HepG2 (cell line): ENCODE measurements around the gene RPL3. TPM values are rescaled to one million over a fixed set of nuclear protein-coding genes. Genes with fewer than 3 reads are reported as not detected.

Experiments used
- FOXJ3 ChIP-seq: sonication (generic); formaldehyde crosslinking; IDR thresholded peaks from 2 replicates; pipeline ENCODE4 v1.4.0; 2020; ENCODE audit warnings: missing genetic modification reagents, mild to moderate bottlenecking, borderline replicate concordance
- KDM1A ChIP-seq: IDR thresholded peaks from 2 replicates; pipeline ENCODE4 v1.6.1; 2016; ENCODE audit warnings: missing compliant biosample characterization
- RBM39 ChIP-seq: fragments of 200-400 bp; formaldehyde crosslinking; IDR thresholded peaks from one replicate; pipeline ENCODE4 v1.6.1; 2018; ENCODE audit warnings: antibody characterized with exemption, mild to moderate bottlenecking, low read depth, low read length; ENCODE audit not compliant: poor library complexity, severe bottlenecking
- RFX1 ChIP-seq: fragments of 450-650 bp; IDR thresholded peaks from 2 replicates; pipeline ENCODE4 v1.6.1; 2017
- RORA ChIP-seq: sonication (generic); formaldehyde crosslinking; IDR thresholded peaks from 2 replicates; pipeline ENCODE4 v1.5.0; 2020; ENCODE audit warnings: mild to moderate bottlenecking, missing genetic modification reagents, moderate library complexity
- SOX5 ChIP-seq: IDR thresholded peaks from 2 replicates; pipeline ENCODE4 v1.6.1; 2016; ENCODE audit warnings: borderline replicate concordance
- SOX6 ChIP-seq, 2 experiments: fragments of 450-650 bp in 1 of 2; sonication (generic) in 1 of 2; formaldehyde crosslinking in 1 of 2; IDR thresholded peaks; 2 replicates each; pipeline versions ENCODE4 v1.4.0 to v1.6.1; 2017 to 2020; ENCODE audit warnings: antibody characterized with exemption in 1 of 2, mild to moderate bottlenecking in 1 of 2, missing genetic modification reagents in 1 of 2
- TEAD3 ChIP-seq: optimal IDR thresholded peaks from 2 replicates; pipeline ENCODE3; 2016; ENCODE audit warnings: borderline replicate concordance
- ZBTB43 ChIP-seq: sonication (generic); formaldehyde crosslinking; conservative IDR thresholded peaks from 2 replicates; pipeline ENCODE4 v1.4.0; 2020; ENCODE audit warnings: missing genetic modification reagents
- ZBTB7A ChIP-seq: sonication (generic); formaldehyde crosslinking; IDR thresholded peaks from 2 replicates; pipeline ENCODE4 v1.8.0; 2022; ENCODE audit warnings: mild to moderate bottlenecking, missing genetic modification reagents
- ZFX ChIP-seq: sonication (generic); formaldehyde crosslinking; IDR thresholded peaks from 2 replicates; pipeline ENCODE4 v1.4.0; 2020; ENCODE audit warnings: mild to moderate bottlenecking, low read depth, missing genetic modification reagents, moderate library complexity
- ZNF274 ChIP-seq: sonication (generic); formaldehyde crosslinking; IDR thresholded peaks from 2 replicates; pipeline ENCODE4 v1.5.1; 2020; ENCODE audit warnings: mild to moderate bottlenecking, missing genetic modification reagents
- ZNF574 ChIP-seq: sonication (generic); formaldehyde crosslinking; IDR thresholded peaks from 2 replicates; pipeline ENCODE4 v1.4.0; 2020; ENCODE audit warnings: missing genetic modification reagents
- ZNF607 ChIP-seq: sonication (generic); formaldehyde crosslinking; IDR thresholded peaks from 2 replicates; pipeline ENCODE4 v1.5.1; 2020; ENCODE audit warnings: missing genetic modification reagents, mild to moderate bottlenecking, borderline replicate concordance
- ZNF615 ChIP-seq: sonication (generic); formaldehyde crosslinking; IDR thresholded peaks from 2 replicates; pipeline ENCODE4 v1.5.0; 2020; ENCODE audit warnings: mild to moderate bottlenecking, missing genetic modification reagents, borderline replicate concordance
- ZNF781 ChIP-seq: sonication (generic); formaldehyde crosslinking; IDR thresholded peaks from 2 replicates; pipeline ENCODE4 v1.5.1; 2020; ENCODE audit warnings: borderline replicate concordance, mild to moderate bottlenecking, missing genetic modification reagents; ENCODE audit errors: not compliant biosample characterization
- ZNF839 ChIP-seq: sonication (generic); formaldehyde crosslinking; IDR thresholded peaks from 2 replicates; pipeline ENCODE4 v1.4.0; 2020; ENCODE audit warnings: missing genetic modification reagents, mild to moderate bottlenecking, borderline replicate concordance
- ZSCAN22 ChIP-seq: sonication (generic); formaldehyde crosslinking; IDR thresholded peaks from 2 replicates; pipeline ENCODE4 v1.4.0; 2020; ENCODE audit warnings: mild to moderate bottlenecking, missing genetic modification reagents
- polyA plus RNA-seq, 8 experiments: library from polyadenylated mRNA; depleted of rRNA in 3 of 8; stranded (reverse) in 7 of 8; unstranded in 1 of 8; fragments of >200 nt; fragmentation: Illumina TruSeq in 4 of 8; extraction: Trizol in 4 of 8; gene quantifications; 2 replicates each; pipeline versions ENCODE4 v1.2.1 to v1.2.3, GENCODE V29; 2011 to 2016; ENCODE audit warnings: low read depth in 4 of 8, missing spikeins in 1 of 8, mixed read lengths in 1 of 8; ENCODE audit not compliant: insufficient read depth in 1 of 8
- total RNA-seq, 5 experiments: library from RNA; depleted of rRNA; stranded (reverse); fragments of >200 nt; fragmentation: Illumina TruSeq; extraction: Trizol; gene quantifications; 2 replicates each; pipeline ENCODE4 v1.2.3, GENCODE V29; 2016; ENCODE audit warnings: low read depth in 1 of 5
- TF ChIP-seq, protein P1 (sequence below): sonication (generic); formaldehyde crosslinking; IDR thresholded peaks from 2 replicates; pipeline ENCODE4 v1.8.1; 2023; ENCODE audit warnings: mild to moderate bottlenecking, missing genetic modification reagents
- TF ChIP-seq, protein P2 (sequence below): sonication (generic); IDR thresholded peaks from 2 replicates; pipeline ENCODE4 v1.6.1; 2016; ENCODE audit warnings: low read depth, borderline replicate concordance
- TF ChIP-seq, protein P3 (sequence below): sonication (generic); formaldehyde crosslinking; IDR thresholded peaks from 2 replicates; pipeline ENCODE4 v1.8.0; 2022; ENCODE audit warnings: mild to moderate bottlenecking, missing genetic modification reagents

Gene RPL3
- total and polyA plus RNA-seq, 2 of the 13 experiments (the other 11 are each of a cell fraction or from before 2014, with no cell fraction given): 1,051 to 3,279 TPM

DNA sequence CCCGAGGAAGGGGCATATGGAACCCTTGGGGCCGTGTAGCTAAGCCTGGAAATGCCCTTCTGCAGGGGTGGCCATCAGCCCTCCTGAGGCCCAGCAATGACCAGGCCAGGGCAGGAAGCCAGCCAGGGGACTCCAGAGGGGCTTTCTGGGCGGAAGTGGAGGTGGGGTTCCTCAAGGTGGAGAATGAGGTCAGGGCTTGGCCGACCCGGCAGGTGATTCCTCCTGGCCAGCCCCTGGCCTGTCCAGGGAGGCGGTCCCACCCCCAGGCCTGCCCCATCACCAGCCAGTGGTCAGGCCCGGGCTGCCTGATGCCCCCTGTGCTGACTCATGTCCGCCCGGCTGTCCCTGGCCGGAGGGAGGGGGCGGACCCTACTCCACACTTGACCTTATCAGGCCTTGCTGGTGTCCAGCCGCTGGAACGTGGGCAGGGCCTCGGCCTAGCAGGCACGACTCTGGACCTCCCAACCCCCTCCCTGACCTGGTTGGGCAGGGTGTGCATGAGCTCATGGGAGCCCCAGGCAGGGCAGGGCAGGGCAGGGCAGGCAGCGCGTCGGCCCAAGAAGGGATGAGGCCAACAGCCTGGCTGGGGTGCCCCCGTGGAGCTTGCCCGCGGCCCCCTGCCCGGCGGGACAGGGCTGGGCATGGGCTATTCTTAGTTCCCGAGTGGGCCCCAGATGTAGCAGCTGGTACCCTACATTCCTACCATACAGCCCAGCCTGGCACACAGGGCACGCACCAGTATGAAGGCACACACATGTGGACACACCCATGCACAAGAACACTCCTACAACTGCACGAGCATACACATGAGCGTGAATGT is 35.9 kb downstream of the RPL3 start (continued):
- TF ChIP-seq RORA (CRISPR knock-in tag): no peak
- TF ChIP-seq ZNF781 (CRISPR knock-in tag): peak; percentile 28
- no peak for TF ChIP-seq SOX6 (IDR thresholded peaks at IDR 0.05)
- peak; percentile 85 for TF ChIP-seq SOX6 (CRISPR knock-in tag; IDR thresholded peaks at IDR 0.05)
- peak; percentile 92 for TF ChIP-seq ZBTB43 (CRISPR knock-in tag)
- no peak for TF ChIP-seq RFX1
- peak; percentile 63 for TF ChIP-seq ZNF574 (CRISPR knock-in tag)
- TF ChIP-seq ZBTB7A: peak; percentile 78
- TF ChIP-seq, protein P1, sequence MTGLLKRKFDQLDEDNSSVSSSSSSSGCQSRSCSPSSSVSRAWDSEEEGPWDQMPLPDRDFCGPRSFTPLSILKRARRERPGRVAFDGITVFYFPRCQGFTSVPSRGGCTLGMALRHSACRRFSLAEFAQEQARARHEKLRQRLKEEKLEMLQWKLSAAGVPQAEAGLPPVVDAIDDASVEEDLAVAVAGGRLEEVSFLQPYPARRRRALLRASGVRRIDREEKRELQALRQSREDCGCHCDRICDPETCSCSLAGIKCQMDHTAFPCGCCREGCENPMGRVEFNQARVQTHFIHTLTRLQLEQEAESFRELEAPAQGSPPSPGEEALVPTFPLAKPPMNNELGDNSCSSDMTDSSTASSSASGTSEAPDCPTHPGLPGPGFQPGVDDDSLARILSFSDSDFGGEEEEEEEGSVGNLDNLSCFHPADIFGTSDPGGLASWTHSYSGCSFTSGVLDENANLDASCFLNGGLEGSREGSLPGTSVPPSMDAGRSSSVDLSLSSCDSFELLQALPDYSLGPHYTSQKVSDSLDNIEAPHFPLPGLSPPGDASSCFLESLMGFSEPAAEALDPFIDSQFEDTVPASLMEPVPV (CRISPR knock-in tag): peak; percentile 89; the same call in 1 of the 2 replicates
- TF ChIP-seq ZNF274 (CRISPR knock-in tag): no peak
- TF ChIP-seq RBM39: no peak
- TF ChIP-seq, protein P2, sequence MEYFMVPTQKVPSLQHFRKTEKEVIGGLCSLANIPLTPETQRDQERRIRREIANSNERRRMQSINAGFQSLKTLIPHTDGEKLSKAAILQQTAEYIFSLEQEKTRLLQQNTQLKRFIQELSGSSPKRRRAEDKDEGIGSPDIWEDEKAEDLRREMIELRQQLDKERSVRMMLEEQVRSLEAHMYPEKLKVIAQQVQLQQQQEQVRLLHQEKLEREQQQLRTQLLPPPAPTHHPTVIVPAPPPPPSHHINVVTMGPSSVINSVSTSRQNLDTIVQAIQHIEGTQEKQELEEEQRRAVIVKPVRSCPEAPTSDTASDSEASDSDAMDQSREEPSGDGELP: peak; percentile 89; the same call in 1 of the 2 replicates
- peak; percentile 76; the same call in 1 of the 2 replicates for TF ChIP-seq ZNF607 (CRISPR knock-in tag)
- no peak for TF ChIP-seq ZSCAN22 (CRISPR knock-in tag)
- TF ChIP-seq, protein P3, sequence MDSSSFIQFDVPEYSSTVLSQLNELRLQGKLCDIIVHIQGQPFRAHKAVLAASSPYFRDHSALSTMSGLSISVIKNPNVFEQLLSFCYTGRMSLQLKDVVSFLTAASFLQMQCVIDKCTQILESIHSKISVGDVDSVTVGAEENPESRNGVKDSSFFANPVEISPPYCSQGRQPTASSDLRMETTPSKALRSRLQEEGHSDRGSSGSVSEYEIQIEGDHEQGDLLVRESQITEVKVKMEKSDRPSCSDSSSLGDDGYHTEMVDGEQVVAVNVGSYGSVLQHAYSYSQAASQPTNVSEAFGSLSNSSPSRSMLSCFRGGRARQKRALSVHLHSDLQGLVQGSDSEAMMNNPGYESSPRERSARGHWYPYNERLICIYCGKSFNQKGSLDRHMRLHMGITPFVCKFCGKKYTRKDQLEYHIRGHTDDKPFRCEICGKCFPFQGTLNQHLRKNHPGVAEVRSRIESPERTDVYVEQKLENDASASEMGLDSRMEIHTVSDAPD (CRISPR knock-in tag): no peak
- TF ChIP-seq ZFX (CRISPR knock-in tag): peak; percentile 97
- peak; percentile 95 for TF ChIP-seq TEAD3
- TF ChIP-seq FOXJ3 (CRISPR knock-in tag): no peak
- no peak for TF ChIP-seq ZNF615
- TF ChIP-seq ZNF839 (CRISPR knock-in tag): peak; percentile 65; the same call in 1 of the 2 replicates
- TF ChIP-seq SOX5 (CRISPR knock-in tag): peak; percentile 82; the same call in 1 of the 2 replicates
- peak; percentile 57; the same call in 1 of the 2 replicates for TF ChIP-seq KDM1A (CRISPR knock-in tag)
